Neural progenitor cell (in vitro differentiated cells): ENCODE measurements around the gene IL1RL1.

Experiments used
- EZH2 ChIP-seq: fragments of 200-600 bp; sonication (generic); IDR thresholded peaks from 2 replicates; pipeline ENCODE4 v1.6.1; 2017; ENCODE audit warnings: antibody characterized with exemption, mild to moderate bottlenecking, moderate library complexity
- TF ChIP-seq, protein P1 (sequence below): fragments of 200-600 bp; sonication (generic); IDR thresholded peaks from 2 replicates; pipeline ENCODE4 v1.5.1; 2017; ENCODE audit warnings: antibody characterized with exemption, mild to moderate bottlenecking

DNA sequence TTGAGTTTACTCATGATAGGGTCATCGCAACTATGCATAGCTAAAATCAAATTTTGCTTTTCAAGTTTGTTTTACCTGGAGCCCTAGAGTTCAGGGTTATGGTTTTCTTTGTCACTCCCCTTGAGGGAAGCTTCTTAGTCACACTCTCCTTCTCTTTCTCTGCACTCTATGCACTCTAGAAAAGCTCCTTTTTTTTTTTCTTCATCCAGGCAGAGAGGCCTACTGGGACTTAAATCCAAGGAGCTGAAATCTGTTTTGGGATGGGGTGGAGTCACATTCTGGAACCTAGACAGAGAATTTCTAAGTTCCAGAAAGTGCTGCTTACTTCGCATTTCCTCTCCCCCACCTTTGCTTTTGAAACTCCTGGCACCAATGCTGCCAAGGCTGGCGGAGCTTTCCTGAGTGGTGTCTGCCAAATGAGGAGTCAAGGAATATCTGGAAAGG, 25.2 kb downstream of the IL1RL1 start:
- TF ChIP-seq, protein P1, sequence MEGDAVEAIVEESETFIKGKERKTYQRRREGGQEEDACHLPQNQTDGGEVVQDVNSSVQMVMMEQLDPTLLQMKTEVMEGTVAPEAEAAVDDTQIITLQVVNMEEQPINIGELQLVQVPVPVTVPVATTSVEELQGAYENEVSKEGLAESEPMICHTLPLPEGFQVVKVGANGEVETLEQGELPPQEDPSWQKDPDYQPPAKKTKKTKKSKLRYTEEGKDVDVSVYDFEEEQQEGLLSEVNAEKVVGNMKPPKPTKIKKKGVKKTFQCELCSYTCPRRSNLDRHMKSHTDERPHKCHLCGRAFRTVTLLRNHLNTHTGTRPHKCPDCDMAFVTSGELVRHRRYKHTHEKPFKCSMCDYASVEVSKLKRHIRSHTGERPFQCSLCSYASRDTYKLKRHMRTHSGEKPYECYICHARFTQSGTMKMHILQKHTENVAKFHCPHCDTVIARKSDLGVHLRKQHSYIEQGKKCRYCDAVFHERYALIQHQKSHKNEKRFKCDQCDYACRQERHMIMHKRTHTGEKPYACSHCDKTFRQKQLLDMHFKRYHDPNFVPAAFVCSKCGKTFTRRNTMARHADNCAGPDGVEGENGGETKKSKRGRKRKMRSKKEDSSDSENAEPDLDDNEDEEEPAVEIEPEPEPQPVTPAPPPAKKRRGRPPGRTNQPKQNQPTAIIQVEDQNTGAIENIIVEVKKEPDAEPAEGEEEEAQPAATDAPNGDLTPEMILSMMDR, result no peak
- TF ChIP-seq EZH2, result no peak
